Endothelial cell of umbilical vein (primary cell): ENCODE results near the gene GLI3.

Experiments used
- EZH2 ChIP-seq: IDR thresholded peaks from 2 replicates; pipeline ENCODE4 v1.6.1; 2012; ENCODE audit warnings: borderline replicate concordance, low read depth, mild to moderate bottlenecking, moderate library complexity, low read length, inconsistent platforms; ENCODE audit not compliant: severe bottlenecking
- FOS ChIP-seq: IDR thresholded peaks from 2 replicates; pipeline ENCODE4 v1.6.1; 2011; ENCODE audit warnings: mild to moderate bottlenecking, low read length, moderate library complexity, borderline replicate concordance; ENCODE audit not compliant: insufficient read depth
- GATA2 ChIP-seq: IDR thresholded peaks from 2 replicates; pipeline ENCODE4 v1.7.0; 2011; ENCODE audit warnings: low read depth, mild to moderate bottlenecking, moderate library complexity, mixed read lengths, low read length; ENCODE audit not compliant: insufficient read length, insufficient read depth
- MYC ChIP-seq: IDR thresholded peaks from one replicate; pipeline ENCODE4 v1.6.1; 2011; ENCODE audit warnings: mild to moderate bottlenecking, low read depth, low read length
- POLR2A ChIP-seq: IDR thresholded peaks from 2 replicates; pipeline ENCODE4 v1.6.1; 2012; ENCODE audit warnings: low read depth, mild to moderate bottlenecking, control low read depth, low read length
- POLR2AphosphoS5 ChIP-seq: IDR thresholded peaks from 2 replicates; pipeline ENCODE4 v1.6.1; 2012; ENCODE audit warnings: low read depth, mild to moderate bottlenecking, control low read depth, low read length, moderate library complexity; ENCODE audit not compliant: insufficient read depth
- TF ChIP-seq, protein P1 (sequence below), 2 donors: IDR thresholded peaks; 1 replicate in 1 of 2; 2 replicates in 1 of 2; pipeline ENCODE4 v1.5.1; 2011; ENCODE audit warnings: low read length in 2 of 2, mild to moderate bottlenecking in 2 of 2, moderate library complexity in 2 of 2, control low read depth in 1 of 2, inconsistent platforms in 1 of 2, low read depth in 1 of 2; ENCODE audit not compliant: insufficient read depth in 1 of 2; ENCODE audit errors: extremely low read depth in 1 of 2
- TF ChIP-seq, protein P2 (sequence below): IDR thresholded peaks from 2 replicates; pipeline ENCODE4 v1.6.1; 2011; ENCODE audit not compliant: insufficient read depth, insufficient read length

DNA sequence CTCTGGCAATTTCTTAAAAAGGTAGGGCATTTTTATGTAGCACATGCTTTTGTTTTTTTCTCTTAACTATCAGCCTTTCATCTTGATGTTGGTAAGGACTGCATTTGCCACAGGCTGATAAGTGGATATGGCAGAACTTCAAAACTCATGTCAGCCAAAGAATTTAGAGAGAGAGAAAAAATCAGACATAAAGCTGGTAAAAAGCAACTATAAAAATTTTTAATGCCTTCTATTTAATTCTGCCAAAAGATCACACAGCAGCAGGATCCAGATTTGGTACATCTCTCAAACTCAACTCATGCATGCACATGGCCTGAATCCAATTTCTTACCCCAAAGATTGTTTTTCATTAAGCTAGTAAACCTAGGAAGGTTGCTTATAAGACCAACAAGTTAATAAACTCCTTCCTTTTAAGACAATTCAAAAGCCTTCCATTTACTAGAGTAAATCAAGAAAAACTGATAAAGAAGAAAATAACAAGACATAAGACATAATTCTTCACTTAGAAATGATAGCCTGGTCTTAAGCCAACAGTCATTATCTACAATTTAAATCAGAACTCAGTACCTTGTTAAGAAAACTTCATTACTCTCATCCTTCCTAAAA is 69.3 kb downstream of the GLI3 start:
- TF ChIP-seq POLR2AphosphoS5 (no peak), POLR2A (no peak), GATA2 (no peak), MYC (no peak), EZH2 (no peak), FOS (no peak)
- TF ChIP-seq, protein P1, sequence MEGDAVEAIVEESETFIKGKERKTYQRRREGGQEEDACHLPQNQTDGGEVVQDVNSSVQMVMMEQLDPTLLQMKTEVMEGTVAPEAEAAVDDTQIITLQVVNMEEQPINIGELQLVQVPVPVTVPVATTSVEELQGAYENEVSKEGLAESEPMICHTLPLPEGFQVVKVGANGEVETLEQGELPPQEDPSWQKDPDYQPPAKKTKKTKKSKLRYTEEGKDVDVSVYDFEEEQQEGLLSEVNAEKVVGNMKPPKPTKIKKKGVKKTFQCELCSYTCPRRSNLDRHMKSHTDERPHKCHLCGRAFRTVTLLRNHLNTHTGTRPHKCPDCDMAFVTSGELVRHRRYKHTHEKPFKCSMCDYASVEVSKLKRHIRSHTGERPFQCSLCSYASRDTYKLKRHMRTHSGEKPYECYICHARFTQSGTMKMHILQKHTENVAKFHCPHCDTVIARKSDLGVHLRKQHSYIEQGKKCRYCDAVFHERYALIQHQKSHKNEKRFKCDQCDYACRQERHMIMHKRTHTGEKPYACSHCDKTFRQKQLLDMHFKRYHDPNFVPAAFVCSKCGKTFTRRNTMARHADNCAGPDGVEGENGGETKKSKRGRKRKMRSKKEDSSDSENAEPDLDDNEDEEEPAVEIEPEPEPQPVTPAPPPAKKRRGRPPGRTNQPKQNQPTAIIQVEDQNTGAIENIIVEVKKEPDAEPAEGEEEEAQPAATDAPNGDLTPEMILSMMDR (IDR thresholded peaks at IDR 0.05; ENCODE audit: extremely low read depth in 1 of 2, insufficient read depth in 1 of 2, low read depth in 1 of 2, low read length in 2 of 2): no peak
- TF ChIP-seq, protein P2, sequence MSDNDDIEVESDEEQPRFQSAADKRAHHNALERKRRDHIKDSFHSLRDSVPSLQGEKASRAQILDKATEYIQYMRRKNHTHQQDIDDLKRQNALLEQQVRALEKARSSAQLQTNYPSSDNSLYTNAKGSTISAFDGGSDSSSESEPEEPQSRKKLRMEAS: no peak
